Caco-2 (cell line): ENCODE data around the gene ZNF592. TPM values are rescaled to one million over a fixed set of nuclear protein-coding genes. Genes with fewer than 3 reads are reported as not detected.
"Not testable (repeated sequence)": the region's sequence is repeated elsewhere in the genome, so short reads cannot be mapped to it uniquely, and the experiment has no call there.

Experiments used
- BruUV-seq: library from RNA; stranded (reverse); fragments of 400-500 nt; replicated peaks from 2 replicates; lab custom pipeline; 2021; lab: Mats Ljungman, UMichigan
- CTCF ChIA-PET: fragments of 300-600 bp; sonication (Branson Sonifier 250); formaldehyde crosslinking; loops from one replicate; lab custom pipeline; 2022; ENCODE audit warnings: antibody characterized with exemption; lab: Charles Lee
- POLR2A ChIA-PET: fragments of 300-600 bp; sonication (Branson Sonifier 250); formaldehyde crosslinking; loops from one replicate; lab custom pipeline; 2022; ENCODE audit warnings: antibody characterized with exemption; lab: Charles Lee
- DNase-seq, 2 experiments: peaks; one replicate each; pipeline versions ENCODE4 v3.0.0 to v3.0.0-alpha.2; 2020 to 2022
- H3K27me3 ChIP-seq: replicated peaks from 2 replicates; pipeline ENCODE4 v1.6.0; 2011; ENCODE audit warnings: low read length; ENCODE audit not compliant: control insufficient read depth, insufficient read depth
- H3K36me3 ChIP-seq: 2 replicates; pipeline ENCODE4 v1.5.1; 2011; ENCODE audit warnings: low read length; ENCODE audit not compliant: control insufficient read depth, insufficient read depth
- H3K4me1 ChIP-seq: fragments of 250-450 bp; sonication (Bioruptor Pico); 2 replicates; pipeline ENCODE4 v1.5.1; 2020; ENCODE audit warnings: mild to moderate bottlenecking
- H3K4me3 ChIP-seq: 2 replicates; pipeline ENCODE4 v1.5.1; 2011; ENCODE audit warnings: low read depth, mild to moderate bottlenecking, control low read depth, low read length
- H3K9me3 ChIP-seq: fragments of 250-450 bp; sonication (Bioruptor Pico); 2 replicates; pipeline ENCODE4 v1.5.1; 2020; ENCODE audit warnings: mild to moderate bottlenecking, moderate library complexity
- H3K27ac Mint-ChIP-seq: one replicate; pipeline ENCODE4 v1.8.0; 2022; ENCODE audit warnings: mixed read lengths; ENCODE audit not compliant: unreplicated experiment
- H3K27me3 Mint-ChIP-seq: one replicate; pipeline ENCODE4 v1.8.0; 2022; ENCODE audit warnings: mixed read lengths; ENCODE audit not compliant: insufficient read depth, unreplicated experiment
- H3K36me3 Mint-ChIP-seq: one replicate; pipeline ENCODE4 v1.8.0; 2022; ENCODE audit warnings: mild to moderate bottlenecking, mixed read lengths; ENCODE audit not compliant: insufficient read depth, unreplicated experiment
- H3K4me1 Mint-ChIP-seq: one replicate; pipeline ENCODE4 v1.8.0; 2022; ENCODE audit warnings: low read depth, mixed read lengths; ENCODE audit not compliant: unreplicated experiment
- H3K4me3 Mint-ChIP-seq: one replicate; pipeline ENCODE4 v1.8.0; 2022; ENCODE audit warnings: mild to moderate bottlenecking, moderate library complexity, mixed read lengths; ENCODE audit not compliant: unreplicated experiment
- H3K9me3 Mint-ChIP-seq: one replicate; pipeline ENCODE4 v1.8.0; 2022; ENCODE audit warnings: mixed read lengths; ENCODE audit not compliant: unreplicated experiment
- intact Hi-C: fragments of 100-400 bp; cut with micrococcal nuclease; formaldehyde crosslinking; loops from one replicate; pipeline ENCODE4 v1.10.0; 2022; ENCODE audit not compliant: unreplicated experiment
- total RNA-seq: library from RNA; stranded (reverse); gene quantifications from 2 replicates; pipeline ENCODE4 v1.2.3, GENCODE V29; 2022
- TF ChIP-seq, protein P1 (sequence below), 2 experiments: fragments of 200-600 bp in 1 of 2; IDR thresholded peaks; 1 replicate in 1 of 2; 2 replicates in 1 of 2; pipeline versions ENCODE4 v1.5.1 to v1.8.0; 2011 to 2022; ENCODE audit warnings: antibody characterized with exemption in 1 of 2, control low read depth in 1 of 2, inconsistent platforms in 1 of 2, low read depth in 1 of 2, low read length in 1 of 2, mild to moderate bottlenecking in 1 of 2, moderate library complexity in 1 of 2; ENCODE audit not compliant: insufficient read depth in 1 of 2, severe bottlenecking in 1 of 2, unreplicated experiment in 1 of 2

ZNF592 gene
- total RNA-seq, 1 experiment from 2014 or later: 30.6 TPM

DNA sequence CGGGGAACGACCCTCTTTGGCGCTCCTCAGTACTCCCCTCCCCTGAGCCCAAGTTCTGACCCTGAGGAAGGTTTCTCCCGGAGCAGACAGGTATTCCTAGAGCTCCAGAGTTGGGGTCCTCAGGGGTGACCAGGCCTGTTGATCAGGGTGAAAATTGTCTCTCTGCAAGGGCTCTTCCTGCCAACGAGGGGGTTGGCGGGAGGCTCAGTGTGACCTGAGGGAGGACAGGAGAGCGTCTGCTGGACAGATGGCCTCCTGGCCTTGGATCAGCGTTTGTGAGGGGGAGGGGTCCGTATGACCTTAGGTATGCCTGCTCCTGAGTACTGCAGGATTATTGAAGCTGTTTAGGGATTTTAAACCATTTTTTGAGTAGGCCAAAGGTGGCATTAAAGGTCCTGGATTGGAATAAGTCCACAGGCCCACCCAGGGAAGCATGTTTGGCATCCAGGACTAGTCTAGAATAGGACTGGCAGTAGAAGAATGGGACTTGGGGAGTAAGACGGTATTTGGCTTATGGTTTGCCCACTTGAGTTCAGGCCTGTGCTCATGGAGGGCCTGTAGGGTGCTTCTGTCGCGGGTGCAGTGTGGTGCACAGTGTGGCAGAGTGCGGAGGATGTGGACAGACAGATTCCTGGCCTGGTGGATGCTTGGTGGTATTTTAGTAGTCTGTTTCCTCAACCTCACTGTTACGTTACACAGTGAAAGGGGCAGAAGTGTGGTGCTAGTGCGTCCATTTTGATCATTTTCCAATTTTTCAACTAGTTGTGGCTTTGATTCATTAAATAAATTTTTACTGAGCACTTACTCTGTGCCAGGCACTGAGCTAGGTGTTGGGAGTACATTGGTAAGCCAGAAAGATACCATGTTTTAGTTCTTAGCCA lies 959 bp downstream of the ZNF592 start:
- H3K9me3 ChIP-seq: no peaks in the 10 kb centered on the region
- peak; percentile 38 for DNase-seq
- CTCF ChIA-PET: interaction anchor here (1.0 kb wide), 1 partner anchor 33 kb away, joined by 4 read pairs; the partner anchor contains the start of gene SEC11A
- Mint-ChIP-seq H3K27me3 (no peaks in the 10 kb centered on the region), H3K4me1 (peaks cover 34% of the 10 kb centered on the region), H3K9me3 (no peaks in the 10 kb centered on the region), H3K27ac (peak overlapping the region; percentile 62), H3K4me3 (peak overlapping the region; percentile 86), H3K36me3 (peaks cover 16% of the 10 kb centered on the region)
- intact Hi-C loops: loop anchor here (10.0 kb wide), 1 partner anchor 175 kb away; no protein-coding TSS in a partner anchor
- BruUV-seq: TSS peak; percentile 32
- peaks cover 48% of the 10 kb centered on the region for H3K4me1 ChIP-seq
- TF ChIP-seq, protein P1, sequence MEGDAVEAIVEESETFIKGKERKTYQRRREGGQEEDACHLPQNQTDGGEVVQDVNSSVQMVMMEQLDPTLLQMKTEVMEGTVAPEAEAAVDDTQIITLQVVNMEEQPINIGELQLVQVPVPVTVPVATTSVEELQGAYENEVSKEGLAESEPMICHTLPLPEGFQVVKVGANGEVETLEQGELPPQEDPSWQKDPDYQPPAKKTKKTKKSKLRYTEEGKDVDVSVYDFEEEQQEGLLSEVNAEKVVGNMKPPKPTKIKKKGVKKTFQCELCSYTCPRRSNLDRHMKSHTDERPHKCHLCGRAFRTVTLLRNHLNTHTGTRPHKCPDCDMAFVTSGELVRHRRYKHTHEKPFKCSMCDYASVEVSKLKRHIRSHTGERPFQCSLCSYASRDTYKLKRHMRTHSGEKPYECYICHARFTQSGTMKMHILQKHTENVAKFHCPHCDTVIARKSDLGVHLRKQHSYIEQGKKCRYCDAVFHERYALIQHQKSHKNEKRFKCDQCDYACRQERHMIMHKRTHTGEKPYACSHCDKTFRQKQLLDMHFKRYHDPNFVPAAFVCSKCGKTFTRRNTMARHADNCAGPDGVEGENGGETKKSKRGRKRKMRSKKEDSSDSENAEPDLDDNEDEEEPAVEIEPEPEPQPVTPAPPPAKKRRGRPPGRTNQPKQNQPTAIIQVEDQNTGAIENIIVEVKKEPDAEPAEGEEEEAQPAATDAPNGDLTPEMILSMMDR (IDR thresholded peaks at IDR 0.05; ENCODE audit: insufficient read depth in 1 of 2, low read depth in 1 of 2, low read length in 1 of 2, severe bottlenecking in 1 of 2, unreplicated experiment in 1 of 2): no peak
- peak overlapping the region; percentile 89 for H3K4me3 ChIP-seq
- no peaks in the 10 kb centered on the region for H3K36me3 ChIP-seq
- H3K27me3 ChIP-seq: no peaks in the 10 kb centered on the region
- POLR2A ChIA-PET: interaction anchor here (1.1 kb wide), 1 partner anchor 33 kb away, joined by 5 read pairs; the partner anchor contains the start of gene SEC11A

DNA sequence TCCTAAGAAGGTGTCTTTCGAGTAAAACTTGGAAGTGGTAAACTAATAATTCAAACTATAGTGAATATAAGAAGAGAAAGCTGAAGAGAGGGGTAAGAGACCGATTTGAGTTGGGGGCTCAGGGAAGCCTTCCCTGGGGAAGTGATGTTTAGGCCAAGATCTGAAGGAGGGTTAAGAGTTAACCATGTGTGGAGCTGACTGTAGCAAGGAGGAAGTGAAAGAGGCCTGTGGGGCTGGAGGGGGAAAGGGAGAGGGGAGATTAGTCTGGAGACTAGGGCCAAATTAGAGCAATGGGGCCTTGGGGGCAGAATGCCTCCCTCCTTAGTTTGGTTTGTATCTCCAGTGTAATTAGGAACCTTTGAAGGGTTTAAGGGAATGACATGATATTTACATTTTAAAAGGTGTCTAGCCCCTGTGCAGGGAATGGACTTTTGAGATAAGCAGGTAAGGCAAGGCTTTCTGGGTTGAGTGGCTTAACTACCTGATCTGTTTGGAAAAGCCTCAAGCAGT lies 2.2 kb downstream of the ZNF592 start:
- no TSS peak for BruUV-seq
- Mint-ChIP-seq H3K9me3 (no peaks in the 10 kb centered on the region), H3K36me3 (peaks cover 18% of the 10 kb centered on the region), H3K4me1 (peaks cover 34% of the 10 kb centered on the region), H3K27me3 (no peaks in the 10 kb centered on the region), H3K27ac (peak overlapping the region; percentile 11), H3K4me3 (peak overlapping the region; percentile 49)
- Histone ChIP-seq H3K4me3 (no peak overlapping the region), H3K9me3 (no peaks in the 10 kb centered on the region), H3K4me1 (peaks cover 50% of the 10 kb centered on the region), H3K36me3 (no peaks in the 10 kb centered on the region), H3K27me3 (no peaks in the 10 kb centered on the region)
- CTCF ChIA-PET: no interaction called here
- peak; percentile 21 to 39 for DNase-seq
- intact Hi-C loops: loop anchor here (2.0 kb wide), 1 partner anchor 92 kb away; the partner anchor contains the start of gene NMB
- TF ChIP-seq, protein P1 (IDR thresholded peaks at IDR 0.05; ENCODE audit: insufficient read depth in 1 of 2, low read depth in 1 of 2, low read length in 1 of 2, severe bottlenecking in 1 of 2, unreplicated experiment in 1 of 2): no peak
- POLR2A ChIA-PET: no interaction called here

DNA sequence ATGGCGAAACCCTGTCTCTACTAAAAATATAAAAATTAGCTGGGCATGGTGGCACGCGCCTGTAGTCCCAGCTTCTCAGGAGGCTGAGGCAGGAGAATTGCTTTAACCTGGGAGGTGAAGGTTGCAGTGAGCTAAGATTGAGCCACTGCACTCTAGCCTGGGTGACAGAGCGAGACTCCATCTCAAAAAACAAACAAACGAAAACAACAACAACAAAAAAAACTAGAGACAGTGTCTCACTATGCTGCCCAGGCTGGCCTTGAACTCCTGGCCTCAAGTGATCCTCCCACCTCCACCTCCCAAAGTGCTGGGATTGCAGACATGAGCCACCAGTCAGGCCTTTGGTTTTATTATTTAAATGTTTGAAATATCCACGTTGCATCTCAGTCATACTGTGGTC lies 3.3 kb downstream of the ZNF592 start:
- H3K4me3 Mint-ChIP-seq, DNase-seq, H3K27ac Mint-ChIP-seq, H3K27me3 ChIP-seq, BruUV-seq, H3K27me3 Mint-ChIP-seq, H3K4me3 ChIP-seq, H3K9me3 Mint-ChIP-seq, H3K9me3 ChIP-seq, H3K36me3 ChIP-seq: not testable (repeated sequence)
- ChIA-PET CTCF (interaction anchor here (0.6 kb wide), 1 partner anchor 45 kb away, joined by 10 read pairs; no protein-coding TSS in a partner anchor), POLR2A (interaction anchor here (0.7 kb wide), 1 partner anchor 112 kb away, joined by 3 read pairs; no protein-coding TSS in a partner anchor)
- Mint-ChIP-seq H3K4me1 (peaks cover 34% of the 10 kb centered on the region), H3K36me3 (peaks cover 18% of the 10 kb centered on the region)
- peaks cover 50% of the 10 kb centered on the region for H3K4me1 ChIP-seq
- intact Hi-C loops: loop anchor here (2.0 kb wide), 2 partner anchors 93 to 229 kb away; partner anchors contain the start of genes NMB and PDE8A
